IMR-90 (cell line): Measurements from ENCODE around the gene CUL9. TPM values are rescaled to one million over a fixed set of nuclear protein-coding genes. Genes with fewer than 3 reads are reported as not detected.

Experiments used
- ATAC-seq: fragments of 200-7000 bp; cut with Tn5 transposase; 2 replicates; pipeline ENCODE4 v1.9.1; 2020; ENCODE audit warnings: low read depth, mild to moderate bottlenecking, moderate library complexity
- BruUV-seq: library from RNA; stranded (reverse); fragments of 400-500 nt; replicated peaks from 2 replicates; lab custom pipeline; 2021; lab: Mats Ljungman, UMichigan
- CTCF ChIA-PET: fragments of 300-600 bp; formaldehyde crosslinking; extraction: SDS; loops from one replicate; lab custom pipeline; 2021; ENCODE audit warnings: antibody characterized with exemption; lab: Yijun Ruan, JAX
- POLR2A ChIA-PET: fragments of 300-600 bp; sonication (Branson Sonifier 250); formaldehyde crosslinking; loops from one replicate; lab custom pipeline; 2022; ENCODE audit warnings: antibody characterized with exemption; ENCODE audit not compliant: unreplicated experiment; lab: Charles Lee
- DNase-seq: peaks from one replicate; pipeline ENCODE4 v3.0.0; 2013
- H2AFZ ChIP-seq: replicated peaks from 2 replicates; pipeline ENCODE3; 2013; ENCODE audit warnings: low read length, mild to moderate bottlenecking; ENCODE audit not compliant: poor library complexity
- H2AK5ac ChIP-seq: 2 replicates; pipeline ENCODE4 v1.6.1; 2013; ENCODE audit warnings: low read depth, low read length, inconsistent platforms
- H2AK9ac ChIP-seq: replicated peaks from 2 replicates; pipeline ENCODE3; 2013; ENCODE audit warnings: mild to moderate bottlenecking, low read depth, low read length, moderate library complexity; ENCODE audit not compliant: poor library complexity
- H2BK120ac ChIP-seq: 2 replicates; pipeline ENCODE4 v1.6.1; 2013; ENCODE audit warnings: low read depth, low read length, inconsistent platforms
- H2BK15ac ChIP-seq: 3 replicates; pipeline ENCODE4 v1.6.1; 2013; ENCODE audit warnings: low read depth, low read length, inconsistent platforms
- H2BK20ac ChIP-seq: 2 replicates; pipeline ENCODE4 v1.6.1; 2013; ENCODE audit warnings: low read depth, mild to moderate bottlenecking, inconsistent platforms, low read length, moderate library complexity
- H2BK5ac ChIP-seq: 2 replicates; pipeline ENCODE4 v1.6.1; 2013; ENCODE audit warnings: mild to moderate bottlenecking, low read depth, low read length, inconsistent platforms; ENCODE audit not compliant: poor library complexity, severe bottlenecking
- H3K14ac ChIP-seq: replicated peaks from 2 replicates; pipeline ENCODE4 v1.6.1; 2013; ENCODE audit warnings: low read depth, low read length, inconsistent platforms
- H3K18ac ChIP-seq: 2 replicates; pipeline ENCODE4 v1.6.1; 2013; ENCODE audit warnings: low read depth, low read length, control low read depth
- H3K23ac ChIP-seq: 2 replicates; pipeline ENCODE4 v1.6.1; 2013; ENCODE audit warnings: low read depth, low read length, inconsistent platforms
- H3K27ac ChIP-seq: 2 replicates; pipeline ENCODE4 v1.5.1; 2013; ENCODE audit warnings: mild to moderate bottlenecking, control low read depth, low read length; ENCODE audit not compliant: insufficient read depth
- H3K27me3 ChIP-seq: 2 replicates; pipeline ENCODE4 v1.6.1; 2013; ENCODE audit warnings: low read length; ENCODE audit not compliant: control insufficient read depth, insufficient read depth
- H3K36me3 ChIP-seq: 2 replicates; pipeline ENCODE4 v1.6.1; 2013; ENCODE audit warnings: low read length, mixed read lengths; ENCODE audit not compliant: control insufficient read depth, insufficient read depth
- H3K4ac ChIP-seq: 2 replicates; pipeline ENCODE4 v1.6.1; 2013; ENCODE audit warnings: low read depth, low read length, inconsistent platforms
- H3K4me1 ChIP-seq: 2 replicates; pipeline ENCODE4 v1.6.1; 2013; ENCODE audit warnings: low read length, mixed read lengths; ENCODE audit not compliant: control insufficient read depth, insufficient read depth
- H3K4me2 ChIP-seq: 2 replicates; pipeline ENCODE4 v1.6.1; 2013; ENCODE audit warnings: low read depth, mild to moderate bottlenecking, control low read depth, low read length, moderate library complexity
- H3K4me3 ChIP-seq: 2 replicates; pipeline ENCODE4 v1.5.1; 2013; ENCODE audit warnings: low read depth, mild to moderate bottlenecking, control low read depth, low read length, moderate library complexity; ENCODE audit not compliant: insufficient read depth
- H3K56ac ChIP-seq: 2 replicates; pipeline ENCODE4 v1.6.1; 2013; ENCODE audit warnings: low read length, inconsistent platforms; ENCODE audit not compliant: insufficient read depth; ENCODE audit errors: extremely low read depth
- H3K79me1 ChIP-seq, 2 experiments: 2 replicates each; pipeline ENCODE4 v1.6.1; 2013; ENCODE audit warnings: low read length in 2 of 2, inconsistent platforms in 1 of 2, low read depth in 1 of 2
- H3K9ac ChIP-seq: 2 replicates; pipeline ENCODE4 v1.6.1; 2013; ENCODE audit warnings: low read depth, low read length, control low read depth
- H3K9me1 ChIP-seq: 2 replicates; pipeline ENCODE4 v1.6.1; 2013; ENCODE audit warnings: low read length, inconsistent platforms; ENCODE audit not compliant: insufficient read depth
- H3K9me3 ChIP-seq: 2 replicates; pipeline ENCODE4 v1.6.1; 2013; ENCODE audit warnings: low read length; ENCODE audit not compliant: control insufficient read depth, insufficient read depth
- H4K20me1 ChIP-seq: 2 replicates; pipeline ENCODE4 v1.6.1; 2013; ENCODE audit warnings: low read length, inconsistent platforms; ENCODE audit not compliant: insufficient read depth
- H4K5ac ChIP-seq: 2 replicates; pipeline ENCODE4 v1.6.1; 2013; ENCODE audit warnings: mild to moderate bottlenecking, low read depth, low read length, control low read depth
- H4K8ac ChIP-seq, 2 experiments: 2 replicates each; pipeline ENCODE4 v1.6.1; 2013; ENCODE audit warnings: low read depth in 2 of 2, low read length in 2 of 2, control low read depth in 1 of 2, inconsistent platforms in 1 of 2
- H4K91ac ChIP-seq: 2 replicates; pipeline ENCODE4 v1.6.1; 2013; ENCODE audit warnings: low read depth, low read length, inconsistent platforms; ENCODE audit not compliant: insufficient read depth
- BHLHE40 ChIP-seq: fragments of 150-350 bp; IDR thresholded peaks from 2 replicates; pipeline ENCODE4 v1.6.1; 2016; ENCODE audit warnings: mild to moderate bottlenecking, low read depth, low read length
- CHD1 ChIP-seq: IDR thresholded peaks from 2 replicates; pipeline ENCODE4 v1.6.1; 2012; ENCODE audit warnings: low read depth, low read length, improper control_type of control experiment
- CTCF ChIP-seq: conservative IDR thresholded peaks from 2 replicates; pipeline ENCODE4 v1.5.1; 2012; ENCODE audit warnings: mild to moderate bottlenecking, low read depth, low read length, improper control_type of control experiment
- MAFK ChIP-seq: IDR thresholded peaks from 2 replicates; pipeline ENCODE4 v1.6.1; 2012; ENCODE audit warnings: low read depth, low read length, improper control_type of control experiment
- MAZ ChIP-seq: IDR thresholded peaks from 2 replicates; pipeline ENCODE4 v1.6.1; 2012; ENCODE audit warnings: low read depth, mild to moderate bottlenecking, low read length, improper control_type of control experiment, moderate library complexity, borderline replicate concordance
- NFE2L2 ChIP-seq: fragments of 150-350 bp; IDR thresholded peaks from 2 replicates; pipeline ENCODE4 v1.6.1; 2016; ENCODE audit warnings: low read depth, mild to moderate bottlenecking, low read length
- RFX5 ChIP-seq: IDR thresholded peaks from 2 replicates; pipeline ENCODE4 v1.8.0; 2012; ENCODE audit warnings: low read depth, mild to moderate bottlenecking, low read length, moderate library complexity
- USF2 ChIP-seq: fragments of 150-350 bp; IDR thresholded peaks from 2 replicates; pipeline ENCODE4 v1.6.1; 2017; ENCODE audit warnings: mild to moderate bottlenecking, antibody characterized with exemption, low read length, low read depth
- WGBS, 2 experiments: methylation state at CpG; one replicate each; pipeline versions ENCODE4 v1.1.5 to v1.1.7; 2013; ENCODE audit warnings: missing lambda C conversion rate in 2 of 2; ENCODE audit not compliant: insufficient read length in 1 of 2; ENCODE audit errors: extremely low coverage in 2 of 2; 5-methylcytosine and 5-hydroxymethylcytosine counted together
- dilution Hi-C: fragments of 300-500 bp; cut with HindIII; formaldehyde crosslinking; loops from one replicate; pipeline ENCODE4 v1.14.3; 2018; ENCODE audit warnings: low sequenced_read_pairs; ENCODE audit not compliant: unreplicated experiment
- in situ Hi-C: fragments of 300-500 bp; cut with MboI; formaldehyde crosslinking; loops from 3 replicates; pipeline ENCODE4 v1.14.3; 2019; ENCODE audit warnings: low sequenced_read_pairs, inconsistent platforms, mixed read lengths
- intact Hi-C: fragments of 100-400 bp; cut with micrococcal nuclease; formaldehyde crosslinking; loops from 2 replicates; pipeline ENCODE4 v1.10.0; 2022
- polyA plus RNA-seq, 3 experiments: library from polyadenylated mRNA; depleted of rRNA; stranded (reverse); fragments of >200 nt; gene quantifications; 2 replicates each; pipeline ENCODE4 v1.2.3, GENCODE V29; 2012; ENCODE audit warnings: low replicate concordance in 1 of 3
- total RNA-seq: library from RNA; depleted of rRNA; stranded (reverse); fragments of >200 nt; gene quantifications from 2 replicates; pipeline ENCODE4 v1.2.3, GENCODE V29; 2012

Gene CUL9
- total and polyA plus RNA-seq, 2 of the 4 experiments (the other 2 are of a cell fraction), result 7.7 to 19.5 TPM

GRCh38 chr6:43220439-43220951 lies 38.5 kb downstream of the CUL9 start:
- Histone ChIP-seq H3K56ac (no peak overlapping the region), H3K36me3 (peaks cover 50% of the 10 kb centered on the region), H3K4me1 (peaks cover 2% of the 10 kb centered on the region; the same call in 1 of the 2 replicates), H3K27ac (no peak overlapping the region), H2BK20ac (no peak overlapping the region), H2AFZ (no peak overlapping the region), H3K27me3 (no peaks in the 10 kb centered on the region), H3K9me1 (no peaks in the 10 kb centered on the region; the same call in 1 of the 2 replicates), H3K79me1 (no peaks in the 10 kb centered on the region), H2AK9ac (no peak overlapping the region), H3K4ac (no peak overlapping the region), H2BK120ac (no peak overlapping the region), H4K8ac (no peak overlapping the region), H3K9ac (no peak overlapping the region), H3K9me3 (no peaks in the 10 kb centered on the region), H3K4me2 (no peak overlapping the region), H2AK5ac (no peak overlapping the region), H2BK5ac (no peak overlapping the region), H2BK15ac (no peak overlapping the region), H4K20me1 (no peaks in the 10 kb centered on the region), H4K5ac (no peak overlapping the region), H3K18ac (no peak overlapping the region), H3K23ac (no peak overlapping the region), H3K4me3 (no peak overlapping the region), H4K91ac (no peak overlapping the region), H3K14ac (no peak overlapping the region)
- ChIA-PET CTCF (no interaction called here), POLR2A (no interaction called here)
- dilution Hi-C loops, result no loop called here
- 97% methylated on average over 10 of the region's 16 CpGs; no CpG with 5 or more reads in 1 of the 2 experiments for WGBS, 2 experiments
- in situ Hi-C loops, result no loop called here
- DNase-seq (no peak), ATAC-seq (no peak)
- intact Hi-C loops, result no loop called here
- no TSS peak for BruUV-seq
- TF ChIP-seq MAZ (no peak), CTCF (no peak), USF2 (no peak), BHLHE40 (no peak), MAFK (no peak), NFE2L2 (no peak), RFX5 (no peak), CHD1 (no peak)
